ENCODE results near the gene STK10. TPM values are rescaled to one million over a fixed set of nuclear protein-coding genes. Genes with fewer than 3 reads are reported as not detected.

Gene STK10
- total and polyA plus RNA-seq, 9 of the 15 experiments (the other 6 are each of a cell fraction or from before 2014, with no cell fraction given) = 0.30 to 6.7 (median 2.4) TPM

GRCh38 chr5:172029876-172030275 is 158.1 kb downstream of the STK10 start:
- TF ChIP-seq GTF2A2 (tag; IDR thresholded peaks at IDR 0.05) (no peak), E2F4 (CRISPR knock-in tag; IDR thresholded peaks at IDR 0.05; ENCODE audit: low read depth) (no peak), SNIP1 (IDR thresholded peaks at IDR 0.05; ENCODE audit: low read depth) (no peak)
- Histone ChIP-seq H3K4me1 (replicated peaks in 1 of 2; ENCODE audit: control insufficient read depth in 2 of 2, insufficient read depth in 2 of 2, low read length in 2 of 2) (no peaks in the 10 kb centered on the region), H3K9ac (ENCODE audit: insufficient read depth in 1 of 2, low read depth in 2 of 2, low read length in 2 of 2) (no peak overlapping the region), H3K9me3 (replicated peaks; ENCODE audit: control insufficient read depth, insufficient read depth, low read depth, low read length) (no peaks in the 10 kb centered on the region; the same call in 1 of the 2 replicates), H3K9me1 (ENCODE audit: control insufficient read depth, insufficient read depth, low read length) (no peaks in the 10 kb centered on the region), H3K4me2 (ENCODE audit: insufficient read depth, low read length) (no peak overlapping the region), H3K27ac (ENCODE audit: extremely low read depth, low read depth, low read length) (no peak overlapping the region), H2AFZ (ENCODE audit: low read depth, low read length) (no peak overlapping the region), H3K4me3 (no peak overlapping the region), H3K27me3 (ENCODE audit: control insufficient read depth in 2 of 2, insufficient read depth in 2 of 2, low read length in 2 of 2) (peaks cover 4 to 10% of the 10 kb centered on the region in 2 experiments; a peak in 4 of 5 replicates), H3K79me2 (ENCODE audit: control insufficient read depth, insufficient read depth, low read length) (no peaks in the 10 kb centered on the region), H3K36me3 (ENCODE audit: control insufficient read depth, insufficient read depth, low read length) (no peaks in the 10 kb centered on the region), H4K20me1 (replicated peaks; ENCODE audit: control insufficient read depth, insufficient read depth, low read length) (no peaks in the 10 kb centered on the region)
- in situ Hi-C loops (cut with MboI) = loop anchor here (10.0 kb wide), 2 partner anchors 115 to 615 kb away; partner anchors contain the start of gene FGF18
- no peak for DNase-seq (ENCODE audit: extremely low read depth in 1 of 4, low spot score in 3 of 4)
- CTCF ChIA-PET (ENCODE audit: low intra/inter-chr PET ratio) = interaction anchor here (0.6 kb wide), 1 partner anchor 398 kb away, joined by 5 read pairs; no protein-coding TSS in a partner anchor
- FAIRE-seq = no peak
- intact Hi-C loops (cut with micrococcal nuclease) = no loop called here
- no TSS peak for BruUV-seq (replicated peaks)
- ATAC-seq = no peak
- POLR2A ChIA-PET = no interaction called here

DNA sequence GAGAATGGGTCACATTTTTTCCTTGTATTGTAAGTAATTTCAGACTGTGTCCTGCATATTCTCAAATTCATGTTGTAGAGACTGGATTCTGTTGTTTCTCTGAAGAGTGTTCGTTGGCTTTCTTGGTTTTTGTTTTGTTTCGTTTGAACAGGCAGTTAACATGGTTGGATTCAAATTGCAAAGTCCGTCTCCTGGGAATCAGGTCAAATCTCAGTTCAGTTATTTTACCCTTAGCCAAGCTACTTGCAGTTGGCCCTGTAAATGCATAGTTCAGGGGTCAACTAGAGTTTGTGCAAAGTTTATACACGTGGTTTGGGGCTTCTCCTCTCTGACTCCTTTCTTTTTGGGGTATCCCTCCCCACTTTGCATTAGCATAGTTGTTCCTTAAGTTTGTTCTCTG is 159.9 kb downstream of the STK10 start:
- Histone ChIP-seq H3K27ac (ENCODE audit: extremely low read depth, low read depth, low read length) (no peak overlapping the region), H3K36me3 (ENCODE audit: control insufficient read depth, insufficient read depth, low read length) (no peaks in the 10 kb centered on the region), H3K4me1 (replicated peaks in 1 of 2; ENCODE audit: control insufficient read depth in 2 of 2, insufficient read depth in 2 of 2, low read length in 2 of 2) (no peaks in the 10 kb centered on the region), H3K4me2 (ENCODE audit: insufficient read depth, low read length) (no peak overlapping the region), H3K4me3 (no peak overlapping the region), H3K79me2 (ENCODE audit: control insufficient read depth, insufficient read depth, low read length) (no peaks in the 10 kb centered on the region), H3K9me1 (ENCODE audit: control insufficient read depth, insufficient read depth, low read length) (no peaks in the 10 kb centered on the region), H4K20me1 (replicated peaks; ENCODE audit: control insufficient read depth, insufficient read depth, low read length) (no peaks in the 10 kb centered on the region), H2AFZ (ENCODE audit: low read depth, low read length) (no peak overlapping the region), H3K9me3 (replicated peaks; ENCODE audit: control insufficient read depth, insufficient read depth, low read depth, low read length) (no peaks in the 10 kb centered on the region; the same call in 1 of the 2 replicates), H3K27me3 (ENCODE audit: control insufficient read depth in 2 of 2, insufficient read depth in 2 of 2, low read length in 2 of 2) (peaks cover 4 to 15% of the 10 kb centered on the region in 2 experiments; a peak in 4 of 5 replicates), H3K9ac (ENCODE audit: insufficient read depth in 1 of 2, low read depth in 2 of 2, low read length in 2 of 2) (no peak overlapping the region)
- BruUV-seq (replicated peaks) = no TSS peak
- FAIRE-seq (no peak), ATAC-seq (no peak), DNase-seq (ENCODE audit: extremely low read depth in 1 of 4, low spot score in 3 of 4) (no peak)
- in situ Hi-C loops (cut with MboI) = loop anchor here (10.0 kb wide), 1 partner anchor 113 kb away; no protein-coding TSS in a partner anchor
- POLR2A ChIA-PET = interaction anchor here (0.6 to 1.0 kb wide), 2 partner anchors 20 to 246 kb away, joined by 3 read pairs; no protein-coding TSS in a partner anchor
- WGBS (ENCODE audit: insufficient coverage, low coverage, missing lambda C conversion rate) = 7% methylated on average over 4 of the region's 4 CpGs
- CTCF ChIA-PET (ENCODE audit: low intra/inter-chr PET ratio) = no interaction called here
- intact Hi-C loops (cut with micrococcal nuclease) = no loop called here
- TF ChIP-seq CBX8 (IDR thresholded peaks at IDR 0.05; ENCODE audit: borderline replicate concordance, extremely low read depth, low read depth, low read length, poor library complexity, severe bottlenecking) (peak; percentile 72), SRF (CRISPR knock-in tag; IDR thresholded peaks at IDR 0.05) (no peak)
